Cerebellar cortex (tissue), 1 donor: Measurements from ENCODE around the gene SNX1.
"Not testable (repeated sequence)": the region's sequence is repeated elsewhere in the genome, so short reads cannot be mapped to it uniquely, and the experiment has no call there.

ENCODE experiments used
- DNase-seq: peaks from one replicate; pipeline ENCODE4 v3.0.0-alpha.2; 2015; ENCODE audit warnings: low spot score

SNX1 gene, protein sequence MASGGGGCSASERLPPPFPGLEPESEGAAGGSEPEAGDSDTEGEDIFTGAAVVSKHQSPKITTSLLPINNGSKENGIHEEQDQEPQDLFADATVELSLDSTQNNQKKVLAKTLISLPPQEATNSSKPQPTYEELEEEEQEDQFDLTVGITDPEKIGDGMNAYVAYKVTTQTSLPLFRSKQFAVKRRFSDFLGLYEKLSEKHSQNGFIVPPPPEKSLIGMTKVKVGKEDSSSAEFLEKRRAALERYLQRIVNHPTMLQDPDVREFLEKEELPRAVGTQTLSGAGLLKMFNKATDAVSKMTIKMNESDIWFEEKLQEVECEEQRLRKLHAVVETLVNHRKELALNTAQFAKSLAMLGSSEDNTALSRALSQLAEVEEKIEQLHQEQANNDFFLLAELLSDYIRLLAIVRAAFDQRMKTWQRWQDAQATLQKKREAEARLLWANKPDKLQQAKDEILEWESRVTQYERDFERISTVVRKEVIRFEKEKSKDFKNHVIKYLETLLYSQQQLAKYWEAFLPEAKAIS

DNA sequence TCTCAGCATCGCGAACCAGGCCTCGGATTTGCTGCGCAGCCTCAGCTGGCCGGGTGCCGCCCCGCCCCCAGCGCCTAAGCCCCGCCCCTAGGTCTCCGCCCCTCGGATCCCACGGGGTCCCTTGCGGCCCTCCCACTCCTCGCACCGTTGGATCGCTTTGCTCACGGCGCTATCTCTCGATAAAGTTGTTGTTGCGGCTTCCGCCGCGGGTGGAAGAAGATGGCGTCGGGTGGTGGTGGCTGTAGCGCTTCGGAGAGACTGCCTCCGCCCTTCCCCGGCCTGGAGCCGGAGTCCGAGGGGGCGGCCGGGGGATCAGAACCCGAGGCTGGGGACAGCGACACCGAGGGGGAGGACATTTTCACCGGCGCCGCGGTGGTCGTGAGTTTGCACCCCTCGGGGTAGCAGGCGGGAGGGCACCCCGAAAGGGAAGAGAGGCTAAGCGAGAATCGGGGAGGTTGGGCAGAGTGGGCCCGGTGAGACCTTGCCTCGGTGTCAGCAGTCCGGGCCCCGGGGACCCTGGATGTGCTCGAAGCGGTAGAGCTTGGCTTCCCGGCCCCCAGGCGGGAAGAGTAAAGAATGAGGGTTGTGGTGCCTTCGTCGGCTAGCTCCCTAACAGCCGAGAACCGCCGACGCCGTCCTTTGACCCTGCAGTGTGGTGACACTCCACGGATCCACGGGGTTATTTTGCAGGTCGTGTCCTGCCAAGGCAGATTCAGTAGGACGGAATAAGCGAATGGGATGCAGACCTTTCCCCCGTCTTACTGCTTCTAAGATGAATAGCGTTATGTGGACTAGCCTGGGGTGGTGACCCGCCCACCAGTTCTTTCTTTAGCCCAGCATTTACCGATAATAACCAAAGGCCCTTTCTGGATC lies at the start of gene SNX1:
TSS of gene SNX1 (plus strand) at position 188 of the 873 bp plus-strand sequence. CDS start at position 220, 32 bp downstream.
- peak; percentile 95 for DNase-seq

GRCh38 chr15:64046421-64047153 lies 49.2 kb upstream of the SNX1 start, which contains the start of gene DAPK2:
Gene DAPK2 (minus strand): TSS chr15:64046485. CDS start chr15:64040261, 6,224 bp downstream.
- peak; percentile 38 for DNase-seq

DNA sequence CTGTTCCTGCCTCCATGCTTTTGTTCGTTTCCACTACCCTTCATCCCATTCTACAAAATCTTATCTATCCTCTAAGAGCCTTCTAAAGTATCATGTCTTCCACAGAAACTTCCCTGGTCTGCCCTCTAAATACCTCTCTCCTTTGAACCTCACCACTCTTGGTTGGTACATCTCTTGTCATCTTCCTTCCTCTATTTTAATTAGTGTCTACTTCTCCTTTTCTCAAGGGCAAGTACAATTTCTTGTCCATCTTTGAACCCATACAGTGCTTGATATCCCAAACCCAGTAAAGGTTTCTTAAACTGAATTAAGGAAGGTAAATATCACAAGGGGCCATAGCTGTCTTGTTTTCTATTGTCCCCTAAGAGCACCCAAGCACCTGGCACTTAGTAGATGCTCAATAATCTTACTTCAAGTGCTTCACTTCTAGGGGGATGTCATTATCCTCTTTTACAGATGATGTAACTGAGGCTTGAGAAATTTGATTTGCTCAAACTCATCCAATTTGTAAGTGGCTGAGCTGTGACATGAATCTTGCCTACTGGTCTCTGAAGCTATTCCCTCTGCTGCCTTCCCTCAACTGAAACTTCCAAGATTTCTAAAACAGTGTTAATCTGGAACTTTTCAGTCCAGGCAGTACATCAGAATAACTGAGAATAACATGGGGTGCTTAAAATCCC lies 46.9 kb upstream of the SNX1 start:
- DNase-seq, result no peak

DNA sequence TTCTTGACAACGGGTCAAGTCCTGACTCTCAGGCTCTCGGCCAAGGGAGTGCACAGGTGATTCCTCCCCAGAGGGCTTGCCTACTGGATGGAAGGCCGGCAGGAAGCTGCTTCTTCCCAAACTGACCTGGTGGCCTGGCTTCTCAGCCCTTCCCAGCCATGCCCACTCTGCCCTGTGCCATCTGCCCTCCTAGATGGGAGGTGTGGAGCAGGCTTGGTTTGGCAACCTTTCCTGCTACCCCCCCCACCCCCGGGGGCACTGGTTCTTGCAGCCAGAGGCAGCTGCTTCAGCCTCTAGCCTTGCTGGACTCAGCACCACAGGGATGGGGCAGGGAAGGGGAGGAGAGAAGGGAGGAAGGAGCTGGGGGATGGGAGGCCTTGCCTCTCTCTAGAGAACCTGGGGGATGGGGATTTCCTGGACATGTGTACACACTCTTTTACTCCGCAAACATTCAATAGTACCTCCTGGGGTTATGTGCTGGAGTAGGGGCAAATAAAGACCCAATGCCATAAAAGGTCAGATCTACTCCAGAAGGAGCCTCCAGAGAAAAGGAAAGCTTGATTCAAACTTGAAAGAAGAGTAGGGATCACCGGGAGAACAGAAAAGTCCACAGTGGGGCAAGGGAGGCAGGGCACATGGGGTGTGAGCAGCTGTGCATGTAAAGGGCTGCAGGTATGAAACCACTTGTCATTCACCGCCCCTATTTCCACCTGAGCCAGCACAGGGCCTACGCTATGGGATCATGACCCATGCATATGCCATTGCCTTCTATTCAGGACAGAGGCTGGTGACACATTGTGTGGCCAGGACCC lies 45.3 kb upstream of the SNX1 start:
- DNase-seq, result no peak

GRCh38 chr15:64051093-64051402 lies 44.7 kb upstream of the SNX1 start:
- DNase-seq, result no peak

DNA sequence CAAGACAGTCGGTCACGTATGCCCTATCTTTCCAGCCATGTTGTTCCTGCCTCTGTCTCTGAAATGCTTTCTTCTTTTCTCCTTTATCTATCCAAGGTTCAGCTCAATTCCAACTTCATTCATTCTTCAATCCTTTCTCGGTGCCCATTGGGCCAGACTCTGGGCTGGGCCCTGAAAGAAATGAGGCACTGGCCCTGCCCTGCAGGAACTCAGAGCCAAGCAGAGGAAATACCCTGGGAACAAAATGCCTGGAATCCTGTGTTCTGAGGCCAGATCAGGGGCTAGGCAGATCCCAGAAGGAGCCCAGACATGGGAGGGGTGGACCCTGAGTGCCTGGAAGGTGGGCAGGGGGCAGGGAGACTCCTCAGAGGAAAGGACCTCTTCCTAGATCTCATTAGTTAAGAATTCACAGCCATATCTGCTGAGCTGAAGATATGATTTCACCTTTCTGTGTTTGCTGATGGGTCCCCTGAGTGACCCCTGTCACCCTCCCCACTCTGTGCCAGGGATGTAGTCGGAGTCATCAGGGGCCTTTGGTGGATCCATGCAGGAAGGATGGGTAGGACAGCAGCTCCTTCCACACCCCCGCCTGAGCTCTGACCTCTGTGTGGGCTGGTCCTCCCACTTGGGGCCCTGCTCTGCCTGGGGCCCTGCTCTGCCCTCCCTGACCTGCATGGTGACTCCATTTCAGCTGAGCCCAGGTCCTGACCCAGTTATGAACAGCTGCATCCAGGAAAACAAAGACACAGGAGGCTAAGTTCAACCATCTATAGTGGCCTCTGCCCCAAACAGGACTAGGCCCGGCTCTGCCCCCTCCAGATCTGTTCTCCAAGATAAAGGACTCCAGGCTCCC lies 44.1 kb upstream of the SNX1 start:
- no peak for DNase-seq

- no peak for DNase-seq
Measured at GRCh38 chr15:64052925-64053491, 42.8 kb upstream of the SNX1 start.

DNA sequence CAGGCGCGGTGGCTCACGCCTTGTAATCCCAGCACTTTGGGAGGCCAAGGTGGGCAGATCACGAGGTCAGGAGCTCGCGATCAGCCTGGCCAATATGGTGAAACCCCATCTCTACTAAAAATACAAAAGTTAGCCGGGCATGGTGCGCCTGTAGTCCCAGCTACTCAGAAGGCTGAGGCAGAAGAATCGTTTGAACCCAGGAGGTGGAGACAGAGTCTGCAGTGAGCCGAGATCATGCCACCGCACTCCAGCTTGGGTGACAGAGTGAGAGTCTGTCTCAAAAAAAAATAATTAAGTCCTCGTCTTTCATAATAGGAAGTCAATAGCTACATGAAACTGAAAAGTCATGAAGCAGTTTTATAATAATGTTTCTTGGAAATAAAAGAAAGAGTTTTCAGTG lies 42.1 kb upstream of the SNX1 start:
- DNase-seq, result not testable (repeated sequence)

- DNase-seq, result no peak
Measured at GRCh38 chr15:64058279-64058678, 37.5 kb upstream of the SNX1 start.

DNA sequence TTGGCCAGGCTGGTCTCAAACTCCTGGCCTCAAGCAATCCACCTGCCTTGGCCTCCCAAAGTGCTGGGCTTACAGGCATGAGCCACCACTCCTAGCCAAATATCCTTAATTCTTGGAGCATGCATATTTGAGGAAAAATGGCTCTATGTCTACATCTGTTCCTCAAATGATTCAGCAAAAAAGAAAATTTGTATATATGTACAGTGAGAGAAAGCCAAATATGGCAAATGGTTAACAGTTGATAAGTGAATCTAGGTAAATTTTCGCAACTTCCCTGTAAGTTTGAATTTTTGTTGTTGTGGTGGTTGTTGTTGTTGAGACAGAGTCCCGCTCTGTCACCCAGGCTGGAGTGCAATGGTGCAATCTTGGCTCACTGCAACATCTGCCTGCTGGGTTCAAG lies 36.7 kb upstream of the SNX1 start:
- not testable (repeated sequence) for DNase-seq

DNA sequence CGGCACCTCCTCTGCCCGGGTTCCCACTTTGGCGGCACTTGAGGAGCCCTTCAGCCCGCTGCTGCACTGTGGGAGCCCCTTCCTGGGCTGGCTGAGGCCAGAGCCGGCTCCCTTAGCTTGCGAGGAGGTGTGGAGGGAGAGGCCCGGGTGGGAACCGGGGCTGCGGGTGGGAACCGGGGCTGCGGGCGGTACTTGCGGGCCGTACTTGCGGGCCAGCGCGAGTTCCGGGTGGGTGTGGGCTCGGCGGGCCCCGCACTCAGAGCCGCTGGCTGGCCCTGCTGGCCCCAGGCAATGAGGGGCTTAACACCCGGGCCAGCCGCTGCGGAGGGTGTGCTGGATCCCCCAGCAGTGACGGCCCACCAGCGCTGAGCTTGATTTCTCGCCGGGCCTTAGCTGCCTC lies 35.1 kb upstream of the SNX1 start:
- no peak for DNase-seq

- DNase-seq, result no peak
Measured at GRCh38 chr15:64066451-64066850, 29.3 kb upstream of the SNX1 start.

GRCh38 chr15:64067564-64068030 lies 28.2 kb upstream of the SNX1 start:
- DNase-seq, result peak; percentile 82

GRCh38 chr15:64068133-64068532 lies 27.6 kb upstream of the SNX1 start:
- no peak for DNase-seq

DNA sequence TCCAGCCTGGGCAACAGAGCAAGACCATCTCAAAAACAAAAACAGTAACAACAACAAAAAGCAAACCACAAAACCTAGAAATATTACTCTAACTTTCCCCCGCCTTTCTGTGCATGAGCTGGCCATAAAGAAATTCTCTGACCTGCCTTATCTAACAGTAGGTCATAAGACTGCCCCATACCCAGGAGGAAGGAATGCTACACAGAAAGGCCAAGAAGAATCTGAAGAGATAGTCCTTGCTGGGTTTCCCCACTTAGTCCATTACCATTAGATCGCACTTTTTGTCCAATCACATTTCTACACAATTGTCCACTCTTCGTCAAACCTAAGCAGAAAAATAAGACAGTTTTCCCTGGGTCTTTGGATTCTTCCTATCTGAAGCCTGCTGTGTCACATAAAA lies 25.7 kb upstream of the SNX1 start:
- no peak for DNase-seq

DNA sequence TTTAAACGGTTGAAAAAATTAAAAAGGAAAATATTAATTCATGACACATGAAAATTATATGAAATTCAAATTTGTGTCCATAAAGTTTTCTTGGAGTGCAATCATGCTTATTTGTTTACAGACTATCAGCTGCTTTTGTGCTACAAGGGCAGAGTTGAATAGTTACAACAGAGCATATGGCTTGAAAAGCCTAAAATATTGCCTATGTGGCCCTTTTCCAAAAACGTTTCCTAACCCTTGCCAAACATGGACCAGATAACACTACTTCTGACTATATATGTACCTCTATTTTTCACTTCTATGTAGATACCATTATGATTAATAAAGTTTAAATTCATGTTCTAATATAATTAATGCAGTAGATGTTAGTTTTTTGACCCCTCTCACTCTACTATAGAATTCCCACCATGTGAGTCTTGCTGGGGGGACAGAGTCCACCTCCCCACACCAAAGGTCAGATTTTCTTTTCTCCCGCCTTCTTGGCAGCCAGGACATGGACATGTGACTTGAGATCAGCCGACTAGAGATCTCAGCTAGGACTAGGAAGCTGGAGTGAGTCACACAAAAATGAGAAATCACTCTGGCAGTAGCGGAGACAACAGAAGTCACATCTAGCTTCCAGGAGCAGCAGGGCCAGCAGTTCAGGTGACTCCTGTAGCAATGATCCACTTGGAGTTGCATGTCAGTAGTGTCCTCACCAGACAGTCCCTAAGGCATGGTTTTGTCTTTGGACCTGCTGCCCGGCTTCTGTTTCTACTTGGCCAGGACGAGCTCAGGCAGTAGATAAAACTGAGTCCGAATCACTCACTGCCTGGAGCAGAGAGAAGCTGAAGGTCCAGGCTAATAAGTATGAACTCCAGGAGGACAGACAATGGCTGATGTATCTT lies 24.6 kb upstream of the SNX1 start:
- peak; percentile 66 for DNase-seq

DNA sequence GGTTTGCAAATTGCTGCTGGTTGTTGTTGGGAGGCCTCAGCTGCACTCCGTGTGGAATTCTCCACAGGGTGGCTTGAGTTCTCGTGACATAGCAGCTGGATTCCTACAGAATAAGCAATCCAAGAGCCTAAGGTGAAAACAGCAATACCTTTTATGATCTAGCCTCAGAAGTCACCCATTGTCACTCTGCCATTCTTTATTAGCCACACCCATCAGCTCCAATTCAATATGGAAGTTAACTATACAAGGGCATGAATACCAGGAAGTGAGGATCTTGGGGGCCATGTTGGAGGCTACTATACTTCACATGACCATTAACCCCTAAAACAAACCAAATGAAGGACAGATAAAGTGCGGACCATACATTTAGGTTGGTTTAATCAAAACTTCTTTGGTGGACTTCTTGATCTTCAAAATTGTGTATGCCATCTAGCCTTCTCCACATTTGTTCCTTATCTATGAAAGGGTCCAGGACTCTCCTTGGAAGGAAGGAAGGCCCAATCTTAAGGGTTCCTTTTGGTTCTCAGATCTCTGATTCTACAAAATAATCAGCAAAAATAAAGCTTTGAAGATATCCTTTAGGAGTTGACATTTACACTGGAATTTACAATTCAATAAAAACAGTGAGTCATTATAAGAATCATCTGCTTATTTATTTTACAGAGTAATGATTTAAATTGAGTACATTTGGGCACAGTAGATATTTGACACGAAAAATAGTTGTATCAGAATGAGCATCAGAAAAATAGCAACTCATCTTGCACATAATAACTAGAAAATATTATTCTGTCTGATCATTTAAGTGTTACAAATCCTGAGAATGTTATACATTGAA lies 23.6 kb upstream of the SNX1 start:
- peak; percentile 41 for DNase-seq
